ENCODE measurements around the gene ITGA7.

ITGA7 gene

DNA sequence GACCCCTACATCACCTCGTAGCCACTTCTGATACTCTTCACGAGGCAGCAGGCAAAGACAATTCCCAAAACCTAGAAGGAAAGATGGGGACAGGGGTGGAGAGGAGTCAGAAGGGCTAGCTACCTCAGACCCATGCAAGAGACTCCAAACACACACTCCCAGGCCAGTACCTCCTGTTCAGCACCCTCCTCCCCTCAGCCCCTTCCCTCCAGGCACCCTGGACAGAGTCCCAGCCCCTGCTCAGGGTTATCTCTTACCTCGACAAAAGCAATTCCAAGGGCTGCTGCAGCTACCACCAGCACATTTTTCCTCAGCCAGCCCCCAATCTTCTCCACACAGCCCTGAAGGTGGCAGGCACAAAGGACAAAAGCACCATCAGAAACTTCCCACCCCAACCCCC is 17.9 kb upstream of the ITGA7 start:
- ChIA-PET CTCF (interaction anchor here (0.8 to 3.5 kb wide), 3 partner anchors 9 to 12 kb away, joined by 3 to 30 read pairs (median 10); partner anchors contain the start of gene BLOC1S1), POLR2A (interaction anchor here (1.0 to 1.4 kb wide), 2 partner anchors 10 to 12 kb away, joined by 5 to 10 read pairs; partner anchors contain the start of gene BLOC1S1)
- TF ChIP-seq FOXA1 (IDR thresholded peaks at IDR 0.05) = no peak
- no peak for TF ChIP-seq NFRKB (IDR thresholded peaks at IDR 0.05)
- TF ChIP-seq L3MBTL2 (conservative IDR thresholded peaks at IDR 0.05) = no peak
- no peak for TF ChIP-seq ZNF384 (IDR thresholded peaks at IDR 0.05)
- DNase-seq (ENCODE audit: extremely low spot score) = no peak

DNA sequence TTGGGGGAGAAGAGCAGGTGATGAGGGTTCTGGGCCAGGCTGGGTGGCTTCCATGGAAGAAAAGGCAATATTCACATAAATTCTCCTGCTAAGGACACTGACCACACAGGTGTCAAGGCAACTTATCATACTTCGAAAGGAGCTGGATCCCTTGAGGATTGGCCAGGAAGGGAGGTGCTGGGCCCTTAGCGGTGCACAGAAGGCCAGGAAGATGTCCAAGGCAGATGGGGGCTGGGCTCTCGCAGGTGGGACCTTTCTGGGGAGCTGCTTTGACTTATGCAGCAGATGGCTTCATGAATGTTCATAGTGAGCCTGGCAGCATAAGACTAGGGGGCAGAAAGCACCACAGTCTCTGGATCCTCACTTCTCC is 17.2 kb upstream of the ITGA7 start:
- ChIA-PET CTCF (interaction anchor here (0.6 to 3.5 kb wide), 5 partner anchors 9 to 1083 kb away, joined by 3 to 30 read pairs (median 4); partner anchors contain the start of gene BLOC1S1), POLR2A (interaction anchor here (1.0 to 1.4 kb wide), 2 partner anchors 9 to 13 kb away, joined by 5 to 10 read pairs; partner anchors contain the start of gene BLOC1S1)
- DNase-seq (ENCODE audit: extremely low spot score) = no peak
- no peak for TF ChIP-seq SUZ12 (IDR thresholded peaks at IDR 0.05)
- TF ChIP-seq, protein P1, sequence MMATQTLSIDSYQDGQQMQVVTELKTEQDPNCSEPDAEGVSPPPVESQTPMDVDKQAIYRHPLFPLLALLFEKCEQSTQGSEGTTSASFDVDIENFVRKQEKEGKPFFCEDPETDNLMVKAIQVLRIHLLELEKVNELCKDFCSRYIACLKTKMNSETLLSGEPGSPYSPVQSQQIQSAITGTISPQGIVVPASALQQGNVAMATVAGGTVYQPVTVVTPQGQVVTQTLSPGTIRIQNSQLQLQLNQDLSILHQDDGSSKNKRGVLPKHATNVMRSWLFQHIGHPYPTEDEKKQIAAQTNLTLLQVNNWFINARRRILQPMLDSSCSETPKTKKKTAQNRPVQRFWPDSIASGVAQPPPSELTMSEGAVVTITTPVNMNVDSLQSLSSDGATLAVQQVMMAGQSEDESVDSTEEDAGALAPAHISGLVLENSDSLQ (IDR thresholded peaks at IDR 0.05) = no peak
- TF ChIP-seq FOXM1 (IDR thresholded peaks at IDR 0.05; ENCODE audit: borderline replicate concordance) = no peak
- no peak for TF ChIP-seq HDGF (IDR thresholded peaks at IDR 0.05; ENCODE audit: borderline replicate concordance)
- no peak for TF ChIP-seq NFRKB (IDR thresholded peaks at IDR 0.05)
- TF ChIP-seq CTBP1 (IDR thresholded peaks at IDR 0.05; ENCODE audit: borderline replicate concordance) = no peak
- TF ChIP-seq ELF4 (IDR thresholded peaks at IDR 0.05) = no peak
- no peak for TF ChIP-seq FOXA1 (IDR thresholded peaks at IDR 0.05)
- TF ChIP-seq L3MBTL2 (conservative IDR thresholded peaks at IDR 0.05) = no peak
- no peak for TF ChIP-seq BHLHE40 (IDR thresholded peaks at IDR 0.05; ENCODE audit: borderline replicate concordance)
- no peak for TF ChIP-seq ARNT (IDR thresholded peaks at IDR 0.05)
- TF ChIP-seq LEF1 (IDR thresholded peaks at IDR 0.05; ENCODE audit: borderline replicate concordance) = no peak
- TF ChIP-seq FOXK2 (IDR thresholded peaks at IDR 0.05) = no peak
- TF ChIP-seq TARDBP (IDR thresholded peaks at IDR 0.05) = no peak

DNA sequence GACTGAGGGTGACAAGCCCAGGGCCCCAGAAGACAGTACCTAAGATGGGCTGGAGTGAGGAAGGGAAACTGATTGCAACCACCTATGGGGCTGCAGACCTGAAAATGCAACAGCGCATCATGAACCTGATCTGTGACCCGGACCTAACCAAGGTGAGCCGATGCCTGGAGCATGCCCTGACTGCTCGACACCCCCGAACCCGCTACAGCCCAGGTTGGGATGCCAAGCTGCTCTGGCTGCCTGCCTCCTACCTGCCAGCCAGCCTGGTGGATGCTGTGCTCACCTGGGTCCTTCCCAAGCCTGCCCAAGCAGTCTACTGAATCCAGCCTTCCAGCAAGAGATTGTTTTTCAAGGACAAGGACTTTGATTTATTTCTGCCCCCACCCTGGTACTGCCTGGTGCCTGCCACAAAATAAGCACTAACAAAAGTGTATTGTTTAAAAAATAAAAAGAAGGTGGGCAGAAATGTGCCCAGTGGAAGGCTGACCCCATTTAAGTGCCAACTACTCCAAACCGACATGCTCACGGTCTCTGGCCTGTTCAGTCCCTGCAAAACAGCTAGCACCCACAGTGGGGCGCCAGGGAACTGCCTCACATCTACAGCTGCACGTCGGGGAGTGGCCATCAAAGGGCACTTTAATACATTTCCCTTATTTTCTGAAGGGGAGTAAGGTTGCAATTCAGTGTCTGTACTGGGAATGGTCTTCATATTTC is 16.7 kb upstream of the ITGA7 start:
- TF ChIP-seq TARDBP (IDR thresholded peaks at IDR 0.05) (no peak), BHLHE40 (IDR thresholded peaks at IDR 0.05; ENCODE audit: borderline replicate concordance) (no peak), ARNT (IDR thresholded peaks at IDR 0.05) (no peak), ZNF384 (IDR thresholded peaks at IDR 0.05) (no peak)
- CTCF ChIA-PET = interaction anchor here (0.6 to 3.5 kb wide), 6 partner anchors 8 to 1083 kb away, joined by 3 to 30 read pairs (median 4); partner anchors contain the start of gene BLOC1S1
- peak; percentile 65 for DNase-seq (ENCODE audit: extremely low spot score)
- POLR2A ChIA-PET = interaction anchor here (1.0 to 1.4 kb wide), 3 partner anchors 8 to 14 kb away, joined by 3 to 10 read pairs (median 5); partner anchors contain the start of gene BLOC1S1

DNA sequence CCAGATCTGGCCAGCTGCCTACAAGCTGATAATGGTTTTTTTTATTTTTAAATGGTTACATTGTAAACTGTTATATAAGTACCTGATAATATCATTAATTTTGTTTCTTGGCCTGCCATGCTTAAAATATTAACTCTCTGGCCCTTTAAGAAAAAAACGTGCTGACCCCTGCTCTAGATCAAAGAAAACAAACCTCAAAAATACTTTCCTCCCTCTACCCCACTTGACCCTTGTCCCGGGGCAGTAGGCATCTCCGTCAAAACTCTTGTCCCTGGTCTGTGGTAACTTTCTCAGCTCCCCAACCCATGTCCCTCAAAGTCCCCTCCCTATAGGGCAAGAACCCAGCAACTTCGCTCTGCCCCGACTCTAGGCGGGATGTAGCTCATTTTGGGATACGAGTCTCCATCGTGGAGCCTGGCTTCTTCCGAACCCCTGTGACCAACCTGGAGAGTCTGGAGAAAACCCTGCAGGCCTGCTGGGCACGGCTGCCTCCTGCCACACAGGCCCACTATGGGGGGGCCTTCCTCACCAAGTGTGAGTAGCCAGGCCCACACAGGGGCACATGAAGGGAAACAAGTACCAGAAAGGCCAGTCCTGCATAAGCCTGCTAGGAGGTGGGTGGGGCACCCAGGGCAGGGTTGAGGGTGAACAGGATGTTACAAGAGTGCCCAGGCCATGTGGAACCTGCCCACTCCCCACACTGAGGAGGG is 16.0 kb upstream of the ITGA7 start:
- ChIA-PET CTCF (interaction anchor here (1.1 to 3.5 kb wide), 3 partner anchors 9 to 42 kb away, joined by 3 to 30 read pairs (median 4); a partner anchor contains a TSS), POLR2A (interaction anchor here (1.4 to 1.5 kb wide), 2 partner anchors 12 kb away, joined by 3 read pairs; no protein-coding TSS in a partner anchor)
- no peak for TF ChIP-seq FOXK2 (IDR thresholded peaks at IDR 0.05)
- TF ChIP-seq HDGF (IDR thresholded peaks at IDR 0.05; ENCODE audit: borderline replicate concordance) = no peak
- TF ChIP-seq L3MBTL2 (conservative IDR thresholded peaks at IDR 0.05) = no peak
- TF ChIP-seq ELF4 (IDR thresholded peaks at IDR 0.05) = no peak
- TF ChIP-seq, protein P1 (IDR thresholded peaks at IDR 0.05) = no peak
- TF ChIP-seq NFRKB (IDR thresholded peaks at IDR 0.05) = no peak
- TF ChIP-seq SUZ12 (IDR thresholded peaks at IDR 0.05) = no peak
- TF ChIP-seq LEF1 (IDR thresholded peaks at IDR 0.05; ENCODE audit: borderline replicate concordance) = no peak
- TF ChIP-seq FOXA1 (IDR thresholded peaks at IDR 0.05) = no peak
- TF ChIP-seq CTBP1 (IDR thresholded peaks at IDR 0.05; ENCODE audit: borderline replicate concordance) = no peak
- DNase-seq (ENCODE audit: extremely low spot score) = no peak

DNA sequence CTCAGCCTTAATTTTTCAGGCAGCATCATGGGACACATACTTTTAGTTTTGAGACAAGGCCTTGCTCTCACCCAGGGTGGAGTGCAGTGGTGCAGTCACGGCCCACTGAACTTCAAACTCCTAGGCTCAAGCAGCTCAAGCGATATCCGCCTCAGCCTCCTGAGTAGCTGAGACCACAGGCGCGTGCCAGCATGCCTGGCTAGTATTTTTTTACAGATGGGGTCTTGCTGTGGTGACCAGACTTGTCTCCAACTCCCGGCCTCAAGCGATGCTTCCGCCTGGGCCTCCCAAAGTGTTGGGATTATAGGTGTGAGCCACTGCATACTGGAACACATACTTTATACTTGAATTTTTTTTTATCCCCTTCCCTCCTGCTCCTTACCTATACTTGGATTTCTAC is 15.2 kb upstream of the ITGA7 start:
- TF ChIP-seq ZNF384 (IDR thresholded peaks at IDR 0.05) = no peak
- no peak for TF ChIP-seq BHLHE40 (IDR thresholded peaks at IDR 0.05; ENCODE audit: borderline replicate concordance)
- no peak for TF ChIP-seq FOXK2 (IDR thresholded peaks at IDR 0.05)
- POLR2A ChIA-PET = interaction anchor here (1.5 kb wide), 1 partner anchor 11 kb away, joined by 3 read pairs; no protein-coding TSS in a partner anchor
- no peak for DNase-seq (ENCODE audit: extremely low spot score)
- CTCF ChIA-PET = interaction anchor here (1.1 to 3.5 kb wide), 3 partner anchors 10 to 42 kb away, joined by 3 to 30 read pairs (median 4); a partner anchor contains a TSS

DNA sequence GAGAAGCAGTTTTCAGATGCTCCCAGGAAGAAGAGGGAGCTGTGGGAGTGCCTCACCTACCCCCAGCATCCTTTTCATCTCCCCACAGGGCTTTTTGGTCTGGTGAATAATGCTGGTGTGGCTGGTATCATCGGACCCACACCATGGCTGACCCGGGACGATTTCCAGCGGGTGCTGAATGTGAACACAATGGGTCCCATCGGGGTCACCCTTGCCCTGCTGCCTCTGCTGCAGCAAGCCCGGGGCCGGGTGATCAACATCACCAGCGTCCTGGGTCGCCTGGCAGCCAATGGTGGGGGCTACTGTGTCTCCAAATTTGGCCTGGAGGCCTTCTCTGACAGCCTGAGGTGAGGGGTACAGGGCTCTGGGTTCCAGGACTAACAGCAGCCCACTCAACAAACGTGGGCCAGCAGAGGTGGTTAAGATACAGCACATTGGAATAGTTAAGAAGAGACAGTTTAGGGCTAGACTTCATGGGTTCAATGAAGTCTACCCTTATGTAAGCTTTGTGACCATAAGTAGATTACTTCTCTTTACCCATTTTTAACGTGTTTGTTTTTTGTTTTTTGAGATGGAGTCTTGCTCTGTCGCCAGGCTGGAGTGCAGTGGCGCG is 14.0 kb upstream of the ITGA7 start:
- ChIA-PET CTCF (interaction anchor here (1.5 to 1.6 kb wide), 2 partner anchors 16 to 40 kb away, joined by 6 to 9 read pairs; a partner anchor contains a TSS), POLR2A (interaction anchor here (0.5 to 1.3 kb wide), 2 partner anchors 12 to 63 kb away, joined by 3 read pairs; no protein-coding TSS in a partner anchor)
- no peak for DNase-seq (ENCODE audit: extremely low spot score)
- TF ChIP-seq ZNF384 (IDR thresholded peaks at IDR 0.05) (no peak), SP1 (IDR thresholded peaks at IDR 0.05) (no peak), SUZ12 (IDR thresholded peaks at IDR 0.05) (no peak), FOXK2 (IDR thresholded peaks at IDR 0.05) (no peak), CTBP1 (IDR thresholded peaks at IDR 0.05; ENCODE audit: borderline replicate concordance) (no peak), FOXA1 (IDR thresholded peaks at IDR 0.05) (no peak), ELF4 (IDR thresholded peaks at IDR 0.05) (no peak), LEF1 (IDR thresholded peaks at IDR 0.05; ENCODE audit: borderline replicate concordance) (no peak)
- TF ChIP-seq, protein P1 (IDR thresholded peaks at IDR 0.05) = no peak

Data from HEK293T (cell line).